Fibroblast of skin of scalp (primary cell): ENCODE results near the gene CTIF.
"Not testable (repeated sequence)": the region's sequence is repeated elsewhere in the genome, so short reads cannot be mapped to it uniquely, and the experiment has no call there.

Experiments
- DNase-seq: peaks from one replicate; pipeline ENCODE4 v3.0.0-alpha.2; 2013

The CTIF gene

GRCh38 chr18:48711651-48712486, 173.0 kb downstream of the CTIF start:
- DNase-seq: peak; percentile 60

GRCh38 chr18:48713309-48713708, 174.5 kb downstream of the CTIF start:
- DNase-seq: no peak

GRCh38 chr18:48714873-48715272, 176.0 kb downstream of the CTIF start:
- no peak for DNase-seq

GRCh38 chr18:48715711-48716361, 177.0 kb downstream of the CTIF start:
- DNase-seq: no peak

- not testable (repeated sequence) for DNase-seq
These were observed 178.4 kb downstream of the CTIF start for GRCh38 chr18:48717227-48717626.

- no peak for DNase-seq
These were observed 179.6 kb downstream of the CTIF start for GRCh38 chr18:48718251-48718959.

- DNase-seq: no peak
These were observed 180.6 kb downstream of the CTIF start for GRCh38 chr18:48719388-48719787.

GRCh38 chr18:48719974-48720654, 181.3 kb downstream of the CTIF start:
- DNase-seq: peak; percentile 69

- no peak for DNase-seq
These were observed 181.8 kb downstream of the CTIF start for GRCh38 chr18:48720655-48721025.

- DNase-seq: peak; percentile 60
These were observed 182.5 kb downstream of the CTIF start for GRCh38 chr18:48721312-48721711.

- no peak for DNase-seq
These were observed 184.2 kb downstream of the CTIF start for GRCh38 chr18:48723016-48723415.

GRCh38 chr18:48723837-48724236, 185.0 kb downstream of the CTIF start:
- DNase-seq: no peak

GRCh38 chr18:48724442-48724841, 185.6 kb downstream of the CTIF start:
- no peak for DNase-seq

GRCh38 chr18:48724939-48725338, 186.1 kb downstream of the CTIF start:
- DNase-seq: no peak

- no peak for DNase-seq
These were observed 186.7 kb downstream of the CTIF start for GRCh38 chr18:48725562-48725961.

- no peak for DNase-seq
These were observed 188.8 kb downstream of the CTIF start for GRCh38 chr18:48727681-48728080.

GRCh38 chr18:48728204-48728833, 189.5 kb downstream of the CTIF start:
- DNase-seq: peak; percentile 99

- peak; percentile 86 for DNase-seq
These were observed 190.6 kb downstream of the CTIF start for GRCh38 chr18:48729404-48729803.

GRCh38 chr18:48730010-48730409, 191.2 kb downstream of the CTIF start:
- no peak for DNase-seq

- DNase-seq: no peak
These were observed 194.1 kb downstream of the CTIF start for GRCh38 chr18:48732767-48733424.

GRCh38 chr18:48733643-48734253, 194.9 kb downstream of the CTIF start:
- DNase-seq: no peak
